ENCODE data around the gene FAM117B. TPM values are rescaled to one million over a fixed set of nuclear protein-coding genes. Genes with fewer than 3 reads are reported as not detected.

The FAM117B gene
- polyA plus RNA-seq, 1 donor (not counting 4 experiments of a cell fraction or from before 2014, with no cell fraction given) = 1.9 TPM

GRCh38 chr2:202774104-202774503, 139.3 kb downstream of the FAM117B start:
- H4K20me1 ChIP-seq (ENCODE audit: control insufficient read depth, extremely low read depth, insufficient read depth, low read length) = no peaks in the 10 kb centered on the region
- H3K79me2 ChIP-seq (ENCODE audit: control insufficient read depth, insufficient read depth, low read length) = no peaks in the 10 kb centered on the region
- H3K36me3 ChIP-seq (ENCODE audit: control insufficient read depth in 2 of 2, extremely low read depth in 1 of 2, insufficient read depth in 2 of 2, low read length in 2 of 2) = no peaks in the 10 kb centered on the region
- H3K9me1 ChIP-seq (ENCODE audit: control insufficient read depth, extremely low read depth, insufficient read depth, low read length) = no peaks in the 10 kb centered on the region
- no peak overlapping the region for H3K4me2 ChIP-seq (ENCODE audit: control insufficient read depth, extremely low read depth, insufficient read depth, low read depth, low read length)
- FAIRE-seq (no peak), DNase-seq (ENCODE audit: low read depth, low spot score) (no peak)
- no peak overlapping the region for H3K9ac ChIP-seq (ENCODE audit: control insufficient read depth, extremely low read depth, insufficient read depth, low read length)
- H3K27ac ChIP-seq (ENCODE audit: control insufficient read depth, insufficient read depth, low read length) = no peak overlapping the region
- H3K9me3 ChIP-seq (ENCODE audit: control insufficient read depth, low read depth, low read length) = no peaks in the 10 kb centered on the region
- TF ChIP-seq CTCF (optimal IDR thresholded peaks at IDR 0.05 in 1 of 3, IDR thresholded peaks at IDR 0.05 in 1 of 3, conservative IDR thresholded peaks at IDR 0.05 in 1 of 3; ENCODE audit: extremely low read depth in 1 of 3, insufficient read depth in 2 of 3, low read length in 3 of 3) = no peak
- TF ChIP-seq EZH2 (IDR thresholded peaks at IDR 0.05; ENCODE audit: low read length) = no peak
- no peaks in the 10 kb centered on the region for H3K27me3 ChIP-seq (ENCODE audit: control insufficient read depth, extremely low read depth, insufficient read depth, low read length)
- no peak overlapping the region for H3K4me3 ChIP-seq (ENCODE audit: control insufficient read depth in 2 of 3, extremely low read depth in 1 of 3, insufficient read depth in 2 of 3, low read depth in 1 of 3, low read length in 3 of 3)
- H2AFZ ChIP-seq (ENCODE audit: control insufficient read depth, low read length) = no peak overlapping the region
- dilution Hi-C loops (cut with MboI; ENCODE audit: extremely low pct_ligation_motif_present, low sequenced_read_pairs) = no loop called here
- H3K4me1 ChIP-seq (ENCODE audit: control insufficient read depth, extremely low read depth, insufficient read depth, low read length) = no peaks in the 10 kb centered on the region

GRCh38 chr2:202778217-202778616, 143.4 kb downstream of the FAM117B start:
- Histone ChIP-seq H3K79me2 (ENCODE audit: control insufficient read depth, insufficient read depth, low read length) (no peaks in the 10 kb centered on the region), H3K4me3 (ENCODE audit: control insufficient read depth in 2 of 3, extremely low read depth in 1 of 3, insufficient read depth in 2 of 3, low read depth in 1 of 3, low read length in 3 of 3) (no peak overlapping the region), H2AFZ (ENCODE audit: control insufficient read depth, low read length) (no peak overlapping the region), H3K4me2 (ENCODE audit: control insufficient read depth, extremely low read depth, insufficient read depth, low read depth, low read length) (no peak overlapping the region), H3K36me3 (ENCODE audit: control insufficient read depth in 2 of 2, extremely low read depth in 1 of 2, insufficient read depth in 2 of 2, low read length in 2 of 2) (no peaks in the 10 kb centered on the region), H3K27me3 (ENCODE audit: control insufficient read depth, extremely low read depth, insufficient read depth, low read length) (no peaks in the 10 kb centered on the region), H4K20me1 (ENCODE audit: control insufficient read depth, extremely low read depth, insufficient read depth, low read length) (no peaks in the 10 kb centered on the region), H3K9me3 (ENCODE audit: control insufficient read depth, low read depth, low read length) (no peaks in the 10 kb centered on the region), H3K9me1 (ENCODE audit: control insufficient read depth, extremely low read depth, insufficient read depth, low read length) (no peaks in the 10 kb centered on the region), H3K9ac (ENCODE audit: control insufficient read depth, extremely low read depth, insufficient read depth, low read length) (no peak overlapping the region), H3K27ac (ENCODE audit: control insufficient read depth, insufficient read depth, low read length) (no peak overlapping the region), H3K4me1 (ENCODE audit: control insufficient read depth, extremely low read depth, insufficient read depth, low read length) (peaks cover 10% of the 10 kb centered on the region)
- dilution Hi-C loops (cut with MboI; ENCODE audit: extremely low pct_ligation_motif_present, low sequenced_read_pairs) = no loop called here
- FAIRE-seq = no peak
- DNase-seq (ENCODE audit: low read depth, low spot score) = no peak
- TF ChIP-seq CTCF (optimal IDR thresholded peaks at IDR 0.05 in 1 of 3, IDR thresholded peaks at IDR 0.05 in 1 of 3, conservative IDR thresholded peaks at IDR 0.05 in 1 of 3; ENCODE audit: extremely low read depth in 1 of 3, insufficient read depth in 2 of 3, low read length in 3 of 3) = no peak
- TF ChIP-seq EZH2 (IDR thresholded peaks at IDR 0.05; ENCODE audit: low read length) = no peak
